Measurements from ENCODE around the gene ALDH3B2.
A peak's percentile ranks its signal among the peaks of the same experiment; 100 is the strongest.
"Not testable (repeated sequence)": the region's sequence is repeated elsewhere in the genome, so short reads cannot be mapped to it uniquely, and the experiment has no call there.

ALDH3B2 gene

DNA sequence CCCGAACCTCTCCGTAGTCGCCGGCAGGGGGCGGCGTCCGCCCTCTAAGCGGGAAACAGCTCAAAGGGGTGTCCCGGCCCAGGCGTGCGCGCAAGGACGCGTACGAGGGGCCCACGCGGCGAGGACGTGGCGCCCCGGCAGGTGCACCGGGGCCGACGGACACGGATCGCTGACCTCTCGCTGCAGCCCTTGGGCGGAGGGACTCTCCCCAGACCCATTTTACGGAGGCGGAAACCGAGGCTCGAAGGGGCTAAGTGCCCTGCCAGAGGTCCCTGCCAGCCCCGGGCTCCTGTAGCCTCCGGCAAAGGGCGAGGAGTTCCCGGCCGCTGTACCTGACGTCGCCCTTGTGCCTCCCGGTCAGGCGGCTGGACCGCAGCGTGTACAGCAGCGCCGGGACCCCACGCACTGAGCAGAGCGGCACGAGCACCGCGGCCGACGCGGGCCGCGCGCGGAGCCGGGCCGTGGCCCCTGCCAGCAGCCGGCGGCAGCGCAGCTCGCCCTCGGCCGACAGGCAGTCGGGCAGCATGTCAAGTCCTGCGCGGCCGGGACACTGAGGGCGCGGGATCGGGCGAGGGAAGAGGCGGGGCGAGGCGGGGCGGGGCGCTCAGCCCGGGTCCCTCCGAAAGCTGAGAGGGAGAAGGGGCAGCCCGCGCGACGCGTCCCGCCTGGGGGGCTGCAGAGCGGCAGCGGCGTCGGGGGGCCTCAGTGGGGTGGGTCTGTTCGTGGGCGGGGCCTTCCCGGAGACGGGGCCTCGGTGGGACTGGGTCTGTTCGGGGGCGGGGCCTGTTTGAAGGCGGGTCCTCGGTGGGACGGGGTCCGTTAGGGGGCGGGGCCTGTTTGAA lies 44.8 kb downstream of the ALDH3B2 start, which contains the start of gene NUDT8:
Gene NUDT8, minus strand, starts transcription at position 552 of the 842 bp plus-strand sequence. Its CDS starts 26 bp downstream, at position 526.
- peak; percentile 54 for DNase-seq (ENCODE audit: low spot score)

DNA sequence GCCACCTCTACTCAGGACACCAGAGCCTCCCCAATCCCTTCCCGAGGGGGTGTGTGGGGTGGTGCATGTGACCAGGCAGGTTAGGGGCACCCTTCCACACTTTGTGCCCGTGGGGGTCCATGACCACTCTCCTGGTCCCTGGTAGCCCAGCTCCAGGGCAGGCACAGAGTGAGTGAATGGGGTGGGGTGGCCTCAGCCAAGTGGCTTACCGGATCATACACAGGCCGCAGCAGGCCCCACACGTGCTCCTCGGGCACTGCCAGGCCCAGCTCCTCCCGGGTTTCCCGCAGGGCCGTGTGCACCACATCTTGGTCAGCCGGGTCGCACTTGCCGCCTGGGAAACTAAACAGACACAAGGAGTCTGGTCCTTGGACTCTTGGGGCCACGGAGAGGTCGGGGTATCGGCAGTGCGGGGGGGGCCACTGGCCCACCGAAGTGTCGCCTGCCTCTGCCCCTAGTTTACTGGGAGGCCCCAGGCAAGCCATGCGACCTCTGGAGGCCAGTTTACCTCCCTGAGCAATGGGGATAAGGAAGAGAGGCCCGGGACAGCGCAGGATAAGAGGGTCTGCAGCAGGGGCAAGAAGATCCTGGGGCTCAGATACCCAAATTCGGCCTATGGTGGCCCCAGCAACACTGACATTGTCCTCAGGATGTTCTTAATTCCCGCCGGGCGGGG lies 45.6 kb downstream of the ALDH3B2 start:
- no peak for DNase-seq (ENCODE audit: low spot score)

DNA sequence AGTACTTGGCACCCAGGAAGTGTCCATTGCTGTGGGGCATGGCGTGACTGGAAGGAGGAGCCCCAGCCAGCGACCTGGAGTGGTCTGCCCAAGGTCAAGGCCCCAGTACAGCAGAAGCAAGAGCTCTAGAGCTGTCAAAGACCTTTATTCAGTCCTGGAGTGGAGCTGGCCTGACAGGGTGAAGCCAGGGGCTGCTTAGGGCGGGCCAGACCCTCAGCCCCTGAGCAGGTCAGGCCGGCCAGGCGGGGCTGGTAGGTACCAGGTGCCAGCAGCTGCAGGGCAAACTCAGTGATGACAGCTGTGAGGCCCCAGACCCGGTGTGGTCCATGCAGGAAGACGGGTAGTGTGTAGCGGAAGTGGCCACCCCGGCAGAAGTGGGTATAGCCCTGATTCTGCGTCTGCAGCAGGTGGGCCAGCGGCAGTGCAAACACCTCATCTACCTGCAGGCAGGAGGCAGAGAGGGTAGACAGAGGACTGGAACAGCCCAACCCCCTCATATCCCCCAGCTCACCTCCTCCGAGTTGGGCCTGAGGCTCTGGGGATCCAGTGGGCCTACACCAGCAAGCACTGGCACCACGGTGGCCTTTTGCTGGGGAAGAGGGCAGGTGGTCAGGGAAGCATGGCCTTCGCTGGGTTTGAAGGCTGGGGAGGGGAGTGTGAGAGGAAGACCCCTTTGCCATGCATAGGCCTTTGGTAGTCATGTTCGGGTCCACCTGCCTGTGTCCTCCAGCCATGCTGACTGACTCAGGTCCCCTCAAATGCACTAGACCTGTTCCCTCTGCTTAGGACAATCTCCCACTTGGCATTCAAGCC lies 46.4 kb downstream of the ALDH3B2 start:
- no peak for DNase-seq (ENCODE audit: low spot score)

DNA sequence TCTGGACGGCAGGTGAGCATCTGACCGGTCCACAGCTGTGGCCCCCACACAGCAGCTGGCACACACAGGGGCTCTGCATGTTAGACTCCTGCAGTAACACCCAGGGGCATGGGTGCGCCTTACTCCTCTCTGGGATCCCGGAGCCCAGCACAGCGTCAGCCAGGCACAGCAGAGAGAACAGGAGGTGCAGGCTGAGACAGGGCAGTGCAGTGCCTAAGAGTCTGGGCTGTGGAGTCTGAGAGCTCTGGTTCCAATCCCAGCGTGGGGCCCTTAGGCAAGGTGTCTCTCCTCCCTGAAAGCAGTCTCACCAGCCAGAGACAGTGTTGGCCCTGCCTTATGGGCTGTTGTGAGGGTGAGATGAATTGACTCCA lies 47.0 kb downstream of the ALDH3B2 start:
- no peak for DNase-seq (ENCODE audit: low spot score)

DNA sequence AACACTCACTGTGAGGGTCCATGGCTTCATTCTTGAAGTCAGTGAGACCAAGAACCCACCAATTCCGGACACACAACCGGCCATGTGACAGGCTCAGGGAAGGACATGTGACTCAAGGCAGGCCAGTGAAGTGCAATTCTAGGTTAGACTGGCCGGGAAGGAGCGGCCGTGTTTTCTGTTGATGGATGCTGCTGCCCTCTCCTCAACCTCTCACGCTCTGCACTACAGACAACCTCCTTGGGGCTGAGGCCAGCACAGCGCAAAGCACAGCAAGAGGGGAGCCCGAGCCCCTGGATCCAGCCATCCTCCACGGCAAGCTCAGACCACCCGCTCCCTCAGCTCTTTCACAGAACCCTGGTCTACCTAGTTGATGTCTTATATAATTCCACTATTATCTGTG lies 47.5 kb downstream of the ALDH3B2 start:
- DNase-seq (ENCODE audit: low spot score), result no peak

DNA sequence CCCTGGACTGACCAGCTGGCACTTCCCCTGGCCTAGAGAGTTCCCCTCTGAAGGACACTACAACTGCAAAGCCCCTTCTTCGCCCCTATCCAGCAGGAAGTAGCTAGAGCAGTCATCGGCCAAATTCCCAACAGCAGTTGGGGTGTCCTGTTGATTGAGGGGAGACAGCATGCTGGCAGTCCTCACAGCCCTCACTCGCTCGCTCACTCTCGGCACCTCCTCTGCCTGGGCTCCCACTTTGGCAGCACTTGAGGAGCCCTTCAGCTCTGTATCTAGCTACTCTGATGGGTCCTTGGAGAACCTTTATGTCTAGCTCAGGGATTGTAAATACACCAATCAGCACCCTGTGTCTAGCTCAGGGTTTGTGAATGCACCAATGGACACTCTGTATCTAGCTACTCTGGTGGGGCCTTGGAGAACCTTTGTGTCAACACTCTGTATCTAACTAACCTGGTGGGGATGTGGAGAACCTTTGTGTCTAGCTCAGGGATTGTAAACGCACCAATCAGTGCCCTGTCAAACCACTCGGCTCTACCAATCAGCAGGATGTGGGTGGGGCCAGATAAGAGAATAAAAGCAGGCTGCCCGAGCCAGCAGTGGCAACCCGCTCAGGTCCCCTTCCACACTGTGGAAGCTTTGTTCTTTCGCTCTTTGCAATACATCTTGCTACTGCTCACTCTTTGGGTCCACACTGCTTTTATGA lies 48.1 kb downstream of the ALDH3B2 start:
- not testable (repeated sequence) for DNase-seq (ENCODE audit: low spot score)

DNA sequence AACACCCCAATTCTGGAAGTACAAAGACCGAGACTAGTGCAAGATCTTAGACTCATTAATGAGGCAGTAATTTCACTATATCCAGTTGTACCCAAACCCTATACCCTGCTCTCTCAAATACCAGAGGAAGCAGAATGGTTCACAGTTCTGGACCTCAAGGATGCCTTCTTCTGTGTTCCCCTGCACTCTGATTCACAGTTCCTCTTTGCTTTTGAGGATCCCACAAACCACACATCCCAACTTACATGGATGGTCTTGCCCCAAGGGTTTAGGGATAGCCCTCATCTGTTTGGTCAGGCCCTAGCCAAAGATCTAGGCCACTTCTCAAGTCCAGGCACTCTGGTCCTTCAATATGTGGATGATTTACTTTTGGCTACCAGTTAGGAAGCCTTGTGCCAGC lies 50.6 kb downstream of the ALDH3B2 start:
- not testable (repeated sequence) for DNase-seq (ENCODE audit: low spot score)

DNA sequence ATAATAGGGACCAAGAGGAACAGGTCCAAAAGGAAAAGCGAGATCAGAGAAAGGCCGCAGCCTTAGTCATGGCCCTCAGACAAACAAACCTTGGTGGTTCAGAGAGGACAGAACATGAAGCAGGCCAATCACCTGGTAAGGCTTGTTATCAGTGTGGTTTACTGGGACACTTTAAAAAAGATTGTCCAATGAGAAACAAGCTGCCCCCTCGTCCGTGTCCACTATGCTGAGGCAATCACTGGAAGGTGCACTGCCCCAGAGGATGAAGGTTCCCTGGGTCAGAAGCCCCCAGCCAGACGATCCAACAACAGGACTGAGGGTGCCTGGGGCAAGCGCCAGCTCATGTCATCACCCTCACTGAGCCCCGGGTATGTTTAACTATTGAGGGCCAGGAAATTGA lies 51.5 kb downstream of the ALDH3B2 start:
- not testable (repeated sequence) for DNase-seq (ENCODE audit: low spot score)

DNA sequence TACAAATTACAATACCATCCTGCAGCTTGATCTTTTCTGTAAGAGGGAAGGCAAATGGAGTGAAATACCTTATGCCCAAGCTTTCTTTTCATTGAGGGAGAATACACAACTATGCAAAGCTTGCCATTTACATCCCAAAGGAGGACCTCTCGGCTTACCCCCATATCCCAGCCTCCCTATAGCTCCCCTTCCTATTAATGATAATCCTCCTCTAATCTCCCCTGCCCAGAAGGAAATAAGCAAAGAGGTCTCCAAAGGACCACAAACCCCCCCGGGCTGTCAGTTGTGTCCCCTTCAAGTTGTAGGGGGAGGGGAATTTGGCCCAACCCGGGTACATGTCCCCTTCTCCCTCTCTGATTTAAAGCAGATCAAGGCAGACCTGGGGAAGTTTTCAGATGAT lies 52.5 kb downstream of the ALDH3B2 start:
- not testable (repeated sequence) for DNase-seq (ENCODE audit: low spot score)

DNA sequence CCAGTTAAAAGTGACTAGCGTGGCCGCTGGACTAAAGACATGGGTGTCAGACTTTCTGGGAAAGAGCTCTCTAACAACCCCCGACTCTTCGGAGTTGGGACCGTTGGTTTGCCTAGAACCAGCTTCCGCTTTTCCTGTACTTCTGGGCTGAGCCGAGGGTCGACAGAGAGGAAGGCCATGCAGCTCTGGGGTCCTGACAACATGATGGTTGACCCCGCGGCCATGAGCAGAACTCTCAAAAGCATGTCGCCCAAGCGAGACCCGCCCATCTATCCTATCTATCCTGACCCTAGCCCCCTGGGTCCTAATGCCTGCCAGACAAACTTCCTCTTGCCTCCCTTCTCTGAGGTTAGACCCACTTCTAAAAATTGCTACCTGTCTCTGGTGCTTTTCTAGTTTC lies 53.8 kb downstream of the ALDH3B2 start:
- not testable (repeated sequence) for DNase-seq (ENCODE audit: low spot score)

DNA sequence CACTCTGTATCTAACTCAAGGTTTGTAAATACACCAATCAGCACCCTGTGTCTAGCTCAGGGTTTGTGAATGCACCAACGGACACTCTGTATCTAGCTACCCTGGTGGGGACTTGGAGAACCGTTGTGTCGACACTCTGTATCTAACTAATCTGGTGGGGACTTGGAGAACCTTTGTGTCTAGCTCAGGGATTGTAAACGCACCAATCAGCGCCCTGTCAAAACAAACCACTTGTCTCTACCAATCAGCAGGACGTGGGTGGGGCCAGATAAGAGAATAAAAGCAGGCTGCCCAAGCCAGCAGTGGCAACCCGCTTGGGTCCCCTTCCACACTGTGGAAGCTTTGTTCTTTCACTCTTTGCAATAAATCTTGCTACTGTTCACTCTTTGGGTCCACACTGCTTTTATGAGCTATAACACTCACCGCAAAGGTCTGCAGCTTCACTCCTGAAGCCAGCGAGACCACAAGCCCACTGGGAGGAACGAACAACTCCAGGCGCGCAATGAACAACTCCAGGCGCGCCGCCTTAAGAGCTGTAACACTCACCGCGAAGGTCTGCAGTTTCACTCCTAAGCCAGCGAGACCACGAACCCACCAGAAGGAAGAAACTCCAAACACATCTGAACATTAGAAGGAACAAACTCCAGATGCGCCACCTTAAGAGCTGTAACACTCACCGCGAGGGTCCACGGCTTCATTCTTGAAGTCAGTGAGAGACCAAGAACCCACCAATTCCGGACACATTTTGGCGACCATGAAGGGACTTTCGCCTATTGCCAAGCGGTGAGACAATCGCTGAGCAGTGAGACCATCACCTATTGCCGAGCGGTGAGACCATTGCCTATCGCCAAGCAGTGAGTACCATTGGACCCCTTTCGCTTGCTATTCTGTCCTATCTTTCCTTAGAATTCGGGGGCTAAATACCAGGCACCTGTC lies 54.5 kb downstream of the ALDH3B2 start:
- not testable (repeated sequence) for DNase-seq (ENCODE audit: low spot score)

DNA sequence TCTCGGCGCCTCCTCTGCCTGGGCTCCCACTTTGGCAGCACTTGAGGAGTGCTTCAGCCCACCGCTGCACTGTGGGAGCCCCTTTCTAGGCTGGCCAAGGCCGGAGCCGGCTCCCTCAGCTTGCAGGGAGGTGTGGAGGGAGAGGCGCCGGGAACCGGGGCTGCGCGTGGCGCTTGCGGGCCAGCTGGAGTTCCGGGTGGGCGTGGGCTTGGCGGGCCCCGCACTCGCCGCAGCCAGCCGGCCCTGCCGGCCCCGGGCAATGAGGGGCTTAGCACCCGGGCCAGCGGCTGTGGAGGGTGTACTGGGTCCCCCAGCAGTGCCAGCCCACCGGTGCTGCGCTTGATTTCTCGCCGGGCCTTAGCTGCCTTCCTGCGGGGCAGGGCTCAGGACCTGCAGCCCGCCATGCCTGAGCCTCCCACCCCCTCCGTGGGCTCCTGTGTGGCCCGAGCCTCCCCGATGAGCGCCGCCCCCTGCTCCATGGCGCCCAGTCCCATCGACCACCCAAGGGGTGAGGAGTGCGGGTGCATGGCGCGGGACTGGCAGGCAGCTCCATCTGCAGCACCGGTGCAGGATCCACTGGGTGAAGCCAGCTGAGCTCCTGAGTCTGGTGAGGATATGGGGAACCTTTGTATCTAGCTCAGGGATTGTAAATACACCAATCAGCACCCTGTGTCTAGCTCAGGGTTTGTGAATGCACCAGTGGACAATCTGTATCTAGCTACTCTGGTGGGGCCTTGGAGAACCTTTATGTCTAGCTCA lies 55.3 kb downstream of the ALDH3B2 start:
- DNase-seq (ENCODE audit: low spot score), result not testable (repeated sequence)

DNA sequence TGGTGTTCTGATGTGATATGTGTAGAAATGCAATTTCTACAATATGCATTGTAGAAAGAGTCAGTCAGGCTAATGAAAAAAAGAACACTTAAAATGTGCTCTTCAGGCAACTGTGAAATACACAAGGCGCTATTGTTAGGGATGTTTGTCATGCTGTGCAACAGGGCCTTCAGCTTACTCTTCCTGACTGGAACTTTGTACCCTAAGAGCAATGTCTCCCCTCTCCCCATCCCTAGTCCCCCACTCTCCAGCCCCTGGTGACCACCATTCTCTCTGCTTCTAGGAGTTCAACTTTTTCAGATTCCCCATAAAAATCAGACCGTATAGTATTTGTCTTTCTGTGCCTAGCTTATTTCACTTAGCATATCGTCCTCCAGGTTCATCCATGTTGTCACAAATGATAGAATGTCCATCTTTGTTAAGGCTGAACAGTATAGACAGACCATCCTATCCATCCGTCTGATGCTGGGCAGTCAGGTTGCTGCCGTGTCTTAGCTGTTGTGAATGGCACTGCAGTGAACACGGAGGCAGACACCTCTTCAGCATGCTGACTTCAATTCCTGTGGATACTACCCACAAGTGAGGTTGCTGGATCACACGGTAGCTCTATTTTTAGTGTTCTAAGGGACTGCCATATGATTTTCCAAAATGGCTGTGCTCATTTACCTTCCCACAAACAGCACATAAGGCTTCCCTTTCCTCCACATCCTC lies 57.0 kb downstream of the ALDH3B2 start:
- no peak for DNase-seq (ENCODE audit: low spot score)

DNA sequence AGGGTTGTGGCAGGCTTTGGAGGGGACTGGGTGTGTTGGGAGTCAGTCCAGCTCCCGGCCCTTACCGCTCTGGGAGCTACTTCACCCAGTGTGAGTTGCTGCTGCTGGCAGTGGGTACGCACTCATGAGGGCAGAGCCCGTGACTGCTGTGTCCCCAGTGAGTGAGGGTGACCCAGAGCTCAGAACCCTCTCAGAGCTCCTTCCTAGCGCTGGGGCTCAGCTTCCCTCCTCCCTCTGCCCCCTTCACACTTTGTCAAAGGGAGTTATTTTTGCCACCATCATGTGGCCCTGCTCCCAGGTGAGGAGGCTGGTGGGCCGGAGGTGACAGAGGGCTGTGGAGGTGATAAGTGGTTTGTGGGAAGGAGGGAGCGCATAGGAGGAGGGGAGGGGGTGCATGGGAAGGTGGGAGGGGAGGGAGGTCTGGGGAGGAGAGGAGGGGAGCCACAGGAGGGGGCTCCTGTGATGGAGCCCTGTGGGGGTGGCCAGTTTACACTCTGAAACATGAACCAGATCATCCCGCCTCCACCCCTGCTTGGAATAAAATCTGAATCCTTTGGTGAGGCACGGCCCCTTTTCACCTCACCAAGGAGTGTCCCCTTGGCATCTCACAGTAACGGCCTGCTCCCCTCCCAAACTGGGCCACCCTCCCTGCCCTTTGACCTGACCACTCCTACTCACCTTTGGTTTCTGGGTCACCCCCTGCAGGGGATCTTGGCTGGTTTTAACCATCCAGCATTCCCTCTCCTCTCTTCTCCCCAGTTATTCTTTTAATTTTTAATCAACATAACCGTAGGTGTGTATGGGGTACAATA lies 57.8 kb downstream of the ALDH3B2 start:
- no peak for DNase-seq (ENCODE audit: low spot score)

DNA sequence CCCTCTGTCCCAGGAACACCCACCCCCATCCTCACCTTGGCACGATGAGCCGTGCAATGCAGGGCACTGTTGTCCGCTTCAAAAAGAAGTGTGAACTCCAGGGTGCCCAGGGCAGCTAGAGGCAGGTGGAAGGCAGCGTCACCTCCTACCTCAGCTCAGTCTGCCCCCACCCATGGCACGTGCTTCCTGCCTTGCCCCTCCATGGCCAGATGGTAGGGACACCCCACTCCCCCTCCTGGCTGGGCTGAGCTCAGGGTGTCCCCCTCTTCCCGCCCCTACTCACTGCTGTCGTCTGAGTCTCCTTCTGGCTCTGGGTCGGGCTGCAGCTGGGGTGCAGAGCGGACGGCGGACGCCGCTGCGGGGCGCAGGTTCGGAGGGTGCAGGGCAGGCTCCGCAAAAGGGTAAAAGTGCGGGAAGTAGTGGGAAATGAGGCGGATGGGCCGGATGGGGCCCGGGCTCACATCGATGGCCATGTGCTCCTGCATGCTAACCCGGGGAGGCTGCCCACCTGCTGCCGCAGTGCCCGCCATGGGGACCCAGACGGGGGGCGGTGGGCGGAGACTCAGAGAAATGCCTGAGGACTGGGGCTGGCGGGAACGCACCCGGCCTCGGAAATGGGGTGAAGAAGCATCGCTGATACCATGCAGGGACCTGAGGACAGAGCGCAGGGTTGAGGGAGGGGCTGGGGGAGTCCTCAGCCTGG lies 58.5 kb downstream of the ALDH3B2 start:
- no peak for DNase-seq (ENCODE audit: low spot score)

DNA sequence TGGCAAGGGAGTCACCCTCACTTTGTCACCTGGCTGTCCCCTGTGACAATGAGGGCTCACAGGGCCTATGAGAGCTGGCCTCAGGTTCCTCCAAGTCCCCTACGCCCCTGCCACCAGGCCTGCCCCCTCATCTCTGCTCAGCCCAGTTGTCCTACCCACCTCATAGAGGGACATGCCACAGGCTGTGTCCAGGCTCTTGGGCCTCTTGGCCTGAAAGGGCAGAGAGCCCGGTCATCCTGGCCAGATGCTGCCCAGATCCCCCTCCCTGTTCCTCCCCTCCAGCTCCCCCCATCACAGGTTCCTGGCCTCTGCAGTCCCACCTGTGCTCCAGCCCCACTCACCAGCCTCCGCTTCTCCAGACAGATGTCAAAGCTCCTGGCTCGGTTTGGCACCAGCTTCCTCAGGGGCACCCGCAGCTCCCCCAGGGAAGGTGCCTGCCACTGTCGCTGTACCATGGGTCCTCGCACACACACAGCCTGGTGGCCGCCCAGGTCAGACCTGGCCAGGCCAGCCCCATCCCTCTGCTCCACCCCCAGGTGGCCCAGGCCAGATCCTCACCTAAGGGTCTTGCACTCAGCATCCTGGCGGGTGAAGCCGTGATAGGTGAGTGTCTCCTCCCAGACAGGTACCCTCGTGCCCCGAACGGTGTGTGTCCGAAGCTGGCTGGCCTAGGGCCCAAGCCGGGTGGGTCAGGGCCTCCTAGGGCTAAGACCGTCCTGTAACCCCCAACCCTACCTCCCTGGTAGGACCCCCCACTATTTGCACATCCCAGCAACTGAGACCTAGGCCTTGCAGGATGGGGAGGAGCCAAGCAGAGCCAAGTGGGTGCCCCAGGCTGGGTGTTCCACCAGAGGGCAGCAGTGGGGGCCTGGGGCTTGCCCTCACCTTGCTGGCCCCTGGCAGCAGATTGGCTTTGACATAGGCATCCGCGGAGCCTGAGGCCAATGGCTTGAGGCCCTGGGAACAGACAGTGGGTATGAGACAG lies 59.4 kb downstream of the ALDH3B2 start:
- peak; percentile 21 for DNase-seq (ENCODE audit: low spot score)
